ENCODE results near the gene TM7SF2.

Gene TM7SF2

GRCh38 chr11:65111744-65112545 lies at the start of gene TM7SF2:
TSS of gene TM7SF2 (plus strand) at chr11:65111872. CDS start at chr11:65112016, 144 bp downstream.
- DNase-seq (ENCODE audit: low spot score) = peak; percentile 96

- no peak for DNase-seq (ENCODE audit: low spot score)
Measured at GRCh38 chr11:65063532-65063931, 48.1 kb upstream of the TM7SF2 start.

GRCh38 chr11:65064847-65065240 lies 46.8 kb upstream of the TM7SF2 start:
- no peak for DNase-seq (ENCODE audit: low spot score)

- no peak for DNase-seq (ENCODE audit: low spot score)
Measured at GRCh38 chr11:65065851-65066250, 45.8 kb upstream of the TM7SF2 start.

- no peak for DNase-seq (ENCODE audit: low spot score)
Measured at GRCh38 chr11:65066315-65066714, 45.4 kb upstream of the TM7SF2 start.

GRCh38 chr11:65066805-65067291 lies 44.8 kb upstream of the TM7SF2 start:
- no peak for DNase-seq (ENCODE audit: low spot score)

- no peak for DNase-seq (ENCODE audit: low spot score)
Measured at GRCh38 chr11:65067446-65067845, 44.2 kb upstream of the TM7SF2 start.

GRCh38 chr11:65069217-65069616 lies 42.5 kb upstream of the TM7SF2 start:
- no peak for DNase-seq (ENCODE audit: low spot score)

GRCh38 chr11:65071907-65072630 lies 39.6 kb upstream of the TM7SF2 start:
- DNase-seq (ENCODE audit: low spot score) = no peak

GRCh38 chr11:65072631-65072966 lies 39.1 kb upstream of the TM7SF2 start:
- DNase-seq (ENCODE audit: low spot score) = no peak

- no peak for DNase-seq (ENCODE audit: low spot score)
Measured at GRCh38 chr11:65077451-65077850, 34.2 kb upstream of the TM7SF2 start.

- peak; percentile 59 for DNase-seq (ENCODE audit: low spot score)
Measured at GRCh38 chr11:65078151-65078550, 33.5 kb upstream of the TM7SF2 start.

GRCh38 chr11:65078786-65079342 lies 32.8 kb upstream of the TM7SF2 start:
- DNase-seq (ENCODE audit: low spot score) = no peak

GRCh38 chr11:65083134-65083833 lies 28.4 kb upstream of the TM7SF2 start:
- no peak for DNase-seq (ENCODE audit: low spot score)

- DNase-seq (ENCODE audit: low spot score) = peak; percentile 96
Measured at GRCh38 chr11:65083834-65084597, 27.7 kb upstream of the TM7SF2 start, which contains the start of the genes CDCA5 and ZFPL1. TSS of gene CDCA5 (minus strand) at chr11:65084040. CDS start at chr11:65083978, 62 bp downstream. TSS of gene ZFPL1 (plus strand) at chr11:65084222. CDS start at chr11:65084699, 477 bp downstream.

GRCh38 chr11:65084598-65085375 lies 26.9 kb upstream of the TM7SF2 start:
- no peak for DNase-seq (ENCODE audit: low spot score)

GRCh38 chr11:65085446-65085845 lies 26.2 kb upstream of the TM7SF2 start:
- no peak for DNase-seq (ENCODE audit: low spot score)

GRCh38 chr11:65086809-65087208 lies 24.9 kb upstream of the TM7SF2 start:
- DNase-seq (ENCODE audit: low spot score) = no peak

GRCh38 chr11:65087216-65087615 lies 24.5 kb upstream of the TM7SF2 start:
- DNase-seq (ENCODE audit: low spot score) = no peak

GRCh38 chr11:65087827-65088226 lies 23.8 kb upstream of the TM7SF2 start:
- DNase-seq (ENCODE audit: low spot score) = no peak

GRCh38 chr11:65089621-65090020 lies 22.1 kb upstream of the TM7SF2 start:
- no peak for DNase-seq (ENCODE audit: low spot score)

All from activated CD4-positive, alpha-beta T cell treated with anti-CD3 and anti-CD28 coated beads, Interleukin-2, Interleukin-4, amounts not matched to agents 100 ng/mL and 50 ng/mL, durations not matched to agents 16 hours and 8 hours (primary cell).